GM19193 (cell line): ENCODE data around the gene ATF6B.

Source experiments
- POLR2A ChIP-seq: IDR thresholded peaks from 4 replicates; pipeline ENCODE4 v1.6.1; 2011; ENCODE audit not compliant: insufficient read depth, insufficient read length; ENCODE audit errors: extremely low read depth

ATF6B gene

DNA sequence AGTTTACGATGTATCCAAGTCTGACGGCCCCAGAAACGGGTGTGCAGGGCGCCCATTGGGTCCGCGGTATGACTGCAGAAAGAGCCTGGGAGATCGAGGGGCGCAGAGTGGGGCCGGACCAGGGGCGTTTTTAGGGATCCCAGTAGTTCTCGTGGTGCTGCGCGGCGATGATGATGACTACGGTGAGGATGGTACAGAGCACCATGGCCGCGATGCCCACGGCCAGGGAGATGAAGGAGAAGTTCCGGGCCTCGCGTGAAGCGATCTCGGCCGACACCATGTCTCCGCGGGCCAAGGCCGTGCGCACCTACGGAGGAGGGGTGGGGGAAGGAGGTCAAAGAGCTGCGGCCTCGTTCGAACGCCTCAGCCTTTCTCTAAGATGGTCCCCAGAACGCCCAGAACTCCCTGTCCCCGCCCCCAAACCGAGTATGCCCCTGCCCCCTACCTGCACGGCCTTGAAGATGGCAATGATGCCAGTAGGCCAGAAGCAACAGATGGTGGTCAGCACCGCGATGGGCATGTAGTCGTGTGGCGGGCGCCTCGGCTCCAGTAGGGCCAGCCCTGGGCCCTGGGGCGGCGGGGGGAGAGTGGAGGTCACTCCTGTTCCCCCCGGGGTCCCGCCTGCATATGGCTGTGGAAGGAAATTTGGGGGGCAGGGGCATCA, 21.2 kb upstream of the ATF6B start:
- no peak for TF ChIP-seq POLR2A

DNA sequence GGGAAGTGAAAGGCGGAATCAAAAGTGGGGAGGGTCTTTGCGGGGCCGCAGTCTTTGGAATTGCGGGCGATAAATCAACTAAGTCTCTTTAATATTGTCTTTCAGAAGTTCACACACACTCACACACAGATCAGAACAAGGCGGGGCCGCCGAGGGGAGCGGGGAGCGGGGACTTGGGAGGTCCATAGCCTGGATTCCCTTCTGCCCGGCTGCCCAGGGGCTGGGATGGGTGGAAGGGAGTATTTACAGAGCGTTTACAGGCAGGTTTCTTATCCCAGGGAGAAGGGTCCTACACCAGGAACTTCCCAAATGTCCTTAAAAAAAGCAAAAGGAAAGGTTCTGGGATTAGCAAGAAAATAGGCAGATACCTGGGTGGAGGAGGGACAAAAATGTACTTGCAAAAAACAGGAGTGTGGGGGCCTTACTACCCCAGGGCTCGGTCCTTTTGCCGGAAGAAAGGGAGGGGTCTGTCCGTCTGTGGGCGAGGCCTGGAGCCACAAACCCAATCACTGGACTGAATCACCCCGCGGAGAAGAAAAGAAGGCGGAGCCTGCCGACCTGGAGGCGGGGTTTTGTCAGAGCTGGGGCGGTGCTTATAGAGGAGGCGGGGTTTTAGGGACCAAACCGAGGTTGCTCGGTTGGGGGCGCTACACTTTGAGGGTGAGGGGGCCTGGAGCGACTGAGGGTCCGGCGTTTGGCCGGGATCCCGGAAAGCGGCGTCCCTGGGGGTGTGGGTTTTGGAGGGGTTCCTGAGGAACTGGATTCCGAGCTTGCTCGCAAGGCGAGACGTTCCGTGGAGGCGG, 20.4 kb upstream of the ATF6B start:
- no peak for TF ChIP-seq POLR2A

DNA sequence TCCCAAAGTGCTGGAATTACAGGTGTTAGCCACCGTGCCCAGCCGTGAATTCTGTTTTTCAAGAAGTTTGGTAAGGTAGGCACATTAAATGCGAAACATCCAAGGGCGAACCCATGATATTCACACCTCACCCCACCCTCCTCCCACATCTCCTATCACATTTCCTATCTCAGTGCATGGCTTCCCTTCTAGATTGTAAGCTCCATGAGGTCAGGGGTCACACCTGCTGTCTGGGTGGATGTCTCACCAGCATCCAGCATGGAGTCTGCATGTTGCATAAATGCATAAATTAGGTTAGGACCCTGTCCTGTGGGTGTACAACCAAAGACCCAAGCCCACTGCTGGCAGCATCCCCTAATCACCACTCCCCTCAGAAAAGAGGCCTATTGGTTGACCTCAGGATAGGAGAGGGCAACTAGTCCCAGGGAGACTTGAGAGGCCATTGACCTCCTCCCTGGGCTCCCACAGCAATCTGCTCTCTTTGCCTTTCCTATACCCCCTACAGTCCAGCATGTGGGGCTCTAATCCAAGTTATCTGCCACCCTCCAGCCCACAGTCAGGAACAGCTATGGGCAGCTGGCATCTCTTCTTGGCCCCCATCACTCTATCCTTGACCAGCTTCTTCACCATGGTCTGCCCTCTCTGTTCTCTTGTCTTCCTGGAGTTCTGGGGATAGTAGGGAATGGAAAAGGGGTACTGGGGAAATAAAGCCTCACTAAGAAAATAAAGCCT, 19.5 kb upstream of the ATF6B start:
- TF ChIP-seq POLR2A = no peak

DNA sequence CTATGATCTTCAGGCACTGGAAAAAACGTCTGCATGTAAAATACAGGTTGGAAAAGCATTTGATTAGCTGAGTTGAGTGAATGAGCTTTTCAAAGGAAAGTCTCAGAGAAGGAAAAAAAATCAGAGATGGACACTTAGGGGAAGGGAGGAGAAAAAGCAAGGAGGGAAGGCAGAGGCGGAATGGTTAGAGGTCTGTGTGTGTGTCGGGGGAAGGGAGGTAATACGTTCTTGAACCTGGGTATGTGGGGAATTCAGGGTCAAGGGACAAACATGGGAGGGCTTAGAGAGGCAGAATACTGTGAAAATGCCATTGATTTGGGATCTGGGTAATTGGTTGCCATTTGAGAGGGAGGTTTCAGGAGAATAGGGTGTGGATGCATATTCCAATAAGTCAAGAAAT, 18.6 kb upstream of the ATF6B start:
- TF ChIP-seq POLR2A = no peak

DNA sequence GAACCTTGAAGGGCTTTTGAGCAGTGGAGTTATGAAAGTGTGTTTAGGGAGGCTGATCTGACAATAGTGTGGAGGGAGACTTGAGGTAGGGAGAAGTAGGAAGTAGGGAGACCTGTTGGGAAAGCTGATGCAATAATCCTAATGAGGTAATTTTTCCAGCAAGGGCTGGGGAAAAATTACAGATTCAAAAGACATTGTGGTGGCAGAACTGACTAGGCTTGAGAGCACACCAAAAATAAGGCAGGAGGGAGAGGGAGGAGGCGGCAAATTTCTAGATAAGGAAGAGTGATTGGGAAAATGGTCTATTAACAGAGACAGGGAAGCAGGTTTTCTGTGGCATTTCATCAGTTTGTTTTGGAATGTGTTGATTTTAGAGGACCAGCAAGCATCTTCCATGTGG, 18.2 kb upstream of the ATF6B start:
- TF ChIP-seq POLR2A = no peak

DNA sequence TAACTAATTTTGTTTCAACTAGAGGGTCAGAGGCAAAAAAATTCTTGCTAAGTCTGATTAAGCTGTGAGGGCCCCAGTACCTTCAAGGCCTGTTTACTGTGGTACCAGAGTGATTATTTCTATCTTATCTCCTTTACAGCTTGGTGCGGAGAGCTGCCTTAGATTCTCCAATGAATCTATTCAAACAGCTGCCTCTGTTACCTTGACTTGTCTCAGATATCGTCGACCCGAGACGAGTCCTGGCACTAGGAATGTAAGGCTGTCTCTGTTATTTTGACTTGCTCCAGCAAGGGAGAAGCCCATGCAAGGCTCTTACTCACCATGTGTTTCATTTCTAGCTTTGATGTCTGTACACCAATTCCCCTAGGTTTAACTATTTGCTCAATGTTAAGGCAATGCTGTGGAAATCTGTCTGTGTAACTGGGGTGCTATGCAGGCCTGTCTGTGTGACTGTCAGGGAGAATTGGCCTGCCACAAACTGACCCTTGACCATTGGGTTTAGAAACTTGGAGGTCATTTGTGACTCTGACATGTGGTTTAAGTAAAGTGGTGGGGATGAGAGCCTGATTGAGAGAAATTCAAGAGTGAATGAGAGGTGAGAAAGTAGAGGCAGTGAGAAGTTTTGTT, 12.5 kb upstream of the ATF6B start:
- no peak for TF ChIP-seq POLR2A

DNA sequence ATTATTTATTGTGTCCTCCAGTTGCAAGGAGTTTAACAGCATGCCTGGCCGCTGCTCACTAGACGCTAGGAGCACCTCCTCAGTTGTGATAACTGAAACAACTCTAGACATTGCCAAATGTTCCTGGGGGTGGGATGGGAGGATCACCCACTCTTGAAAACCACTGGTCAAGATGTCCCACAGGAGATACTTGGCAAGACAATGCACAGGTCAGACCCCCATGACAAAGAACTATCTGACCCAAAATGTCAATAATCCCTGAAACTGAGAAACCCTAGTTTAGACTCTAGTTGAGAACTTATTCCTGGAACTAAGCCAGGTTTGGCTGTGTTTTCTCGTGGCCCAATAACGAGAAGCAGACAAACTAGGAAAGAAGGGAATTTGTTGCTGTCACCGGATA, 11.5 kb upstream of the ATF6B start:
- no peak for TF ChIP-seq POLR2A

DNA sequence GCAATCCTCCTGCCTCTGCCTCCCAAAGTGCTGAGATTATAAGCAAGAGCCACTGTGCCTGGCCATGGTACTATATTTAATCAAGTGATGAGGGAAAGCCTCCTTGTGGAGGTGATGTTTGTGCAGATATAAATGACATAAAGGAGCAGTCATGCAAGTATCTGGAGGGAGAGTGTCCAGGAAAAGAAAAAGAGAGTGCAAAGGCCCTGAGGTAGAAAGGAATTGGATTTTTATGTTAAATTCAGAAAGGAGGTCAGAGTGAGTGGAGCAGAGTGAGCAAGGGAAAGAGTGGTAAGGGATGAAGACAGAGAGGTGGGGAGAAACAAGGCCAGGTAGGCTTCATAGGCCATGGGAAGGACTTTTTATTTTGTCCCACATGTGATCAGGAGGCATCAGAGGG, 9.4 kb upstream of the ATF6B start:
- TF ChIP-seq POLR2A = no peak

DNA sequence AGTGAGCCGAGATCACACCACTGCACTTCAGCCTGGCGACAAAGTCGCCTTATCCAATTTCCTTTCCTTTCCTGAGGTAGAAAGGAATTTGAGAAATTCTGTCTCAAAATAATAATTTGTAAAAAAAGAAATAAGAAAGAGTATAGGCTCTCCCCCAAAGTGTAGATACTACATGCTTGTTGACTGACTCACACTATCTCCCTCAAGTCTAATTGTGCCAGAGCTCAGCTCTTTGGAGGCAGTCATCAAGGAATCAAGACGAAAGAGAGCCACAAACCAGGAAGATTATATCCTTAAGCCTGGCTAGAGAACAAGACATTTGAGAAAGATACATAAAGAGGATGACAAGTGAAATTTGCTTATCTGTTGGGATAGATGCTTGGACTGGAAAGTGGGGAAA, 5.7 kb upstream of the ATF6B start:
- TF ChIP-seq POLR2A = no peak

DNA sequence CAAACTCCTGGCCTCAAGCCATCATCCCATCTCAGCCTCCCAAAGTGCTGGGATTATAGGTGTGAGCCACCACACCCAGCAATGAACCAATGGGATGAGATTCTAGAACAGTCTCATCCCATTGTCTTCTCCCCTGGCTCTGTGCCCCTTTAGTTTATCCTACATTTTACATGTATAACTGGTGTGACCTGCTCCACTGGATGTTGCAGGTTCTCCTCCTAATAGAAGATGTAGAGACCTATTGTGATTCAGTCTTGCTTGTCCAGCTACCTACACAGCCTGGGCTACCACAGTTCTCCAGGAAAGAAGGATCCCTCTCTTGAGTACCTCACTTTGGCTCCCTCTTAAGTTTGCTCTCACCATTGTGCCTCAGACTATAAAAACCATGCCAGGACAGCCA, 4.1 kb upstream of the ATF6B start:
- no peak for TF ChIP-seq POLR2A

DNA sequence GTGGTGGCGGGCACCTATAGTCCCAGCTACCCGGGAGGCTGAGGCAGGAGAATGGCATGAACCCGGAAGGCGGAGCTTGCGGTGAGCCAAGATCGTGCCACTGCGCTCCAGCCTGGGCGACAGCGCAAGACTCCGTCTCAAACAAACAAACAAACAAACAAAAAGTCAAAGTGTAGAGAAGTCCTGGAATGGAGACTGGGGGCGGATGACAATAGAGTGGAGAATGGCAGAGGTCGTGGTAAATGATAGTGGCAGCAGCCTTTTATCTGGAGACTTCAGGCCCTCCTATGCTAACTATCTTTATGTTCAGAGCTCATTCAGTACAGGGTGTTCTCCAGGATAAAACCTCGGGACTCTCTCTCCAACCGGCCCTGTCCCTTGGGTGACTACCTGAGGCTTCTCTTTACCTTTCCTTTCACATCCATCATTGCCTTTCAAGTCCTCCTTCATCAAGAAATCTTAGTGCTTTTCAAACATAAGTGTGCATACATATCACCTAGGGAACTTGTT, 3.4 kb upstream of the ATF6B start:
- no peak for TF ChIP-seq POLR2A

DNA sequence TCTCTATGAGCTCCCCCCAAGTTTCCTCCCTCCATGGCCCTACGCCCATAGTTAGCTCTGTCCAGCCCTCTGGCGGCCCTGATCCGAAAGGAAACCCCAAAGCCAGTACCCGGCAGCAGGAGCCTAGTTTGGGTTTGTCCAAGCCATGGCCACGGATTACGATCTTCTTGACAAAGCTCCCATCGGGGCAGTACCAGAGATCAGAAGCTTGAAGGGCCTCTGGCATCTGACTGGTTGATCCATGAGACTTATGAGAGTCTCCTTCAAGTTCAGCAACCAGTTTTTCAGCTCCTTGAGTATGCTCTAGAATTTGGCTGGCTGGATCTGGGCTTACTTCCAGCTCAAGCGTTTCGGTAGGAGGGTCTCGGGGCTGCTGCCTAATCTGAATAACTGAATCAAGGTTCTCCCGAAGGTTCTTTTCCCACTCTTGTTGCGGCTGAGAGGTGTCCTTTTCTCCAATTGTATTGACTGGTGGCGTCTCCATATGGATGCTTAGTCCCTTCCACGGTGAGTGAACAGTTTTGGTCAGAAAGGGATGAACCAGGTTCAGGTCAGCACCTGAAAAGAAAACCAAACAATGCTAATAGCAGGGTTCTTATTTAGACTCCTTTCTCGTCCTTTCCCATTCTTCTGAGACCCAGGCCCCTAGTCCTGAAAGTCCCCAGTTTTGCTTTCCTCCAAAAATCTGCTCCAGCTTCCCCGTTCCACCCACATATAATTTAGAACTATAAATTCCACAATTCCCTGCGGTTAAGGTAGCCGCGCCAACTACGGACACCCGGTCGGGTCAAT, 1.4 kb upstream of the ATF6B start:
- TF ChIP-seq POLR2A = no peak

DNA sequence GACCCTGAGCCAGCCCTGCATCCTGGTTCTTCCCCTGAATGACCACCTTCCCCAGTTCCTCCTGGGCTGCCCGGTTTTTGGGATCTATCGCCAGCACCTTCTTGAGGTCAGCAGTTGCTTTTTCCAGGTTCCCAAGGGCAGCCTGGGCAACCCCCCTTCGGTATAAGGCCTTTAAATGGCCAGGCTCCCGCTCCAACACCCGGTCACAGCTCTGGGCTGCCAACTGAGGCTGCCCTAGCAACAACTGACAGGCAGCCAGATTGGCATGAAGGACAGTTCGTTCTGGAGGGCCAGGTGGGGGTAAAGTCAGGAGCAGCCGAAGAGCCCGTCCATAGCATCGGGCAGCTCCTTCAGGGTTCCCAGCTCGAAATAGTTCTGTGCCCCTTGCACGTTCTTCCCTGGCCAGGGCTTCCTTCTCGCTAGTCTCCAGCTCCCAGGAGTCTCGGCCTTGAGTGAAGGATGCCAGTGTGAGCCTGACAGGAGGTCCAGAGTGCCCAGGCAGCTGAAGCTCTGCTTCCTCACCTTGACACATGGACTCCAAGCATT, 778 bp upstream of the ATF6B start:
- no peak for TF ChIP-seq POLR2A

DNA sequence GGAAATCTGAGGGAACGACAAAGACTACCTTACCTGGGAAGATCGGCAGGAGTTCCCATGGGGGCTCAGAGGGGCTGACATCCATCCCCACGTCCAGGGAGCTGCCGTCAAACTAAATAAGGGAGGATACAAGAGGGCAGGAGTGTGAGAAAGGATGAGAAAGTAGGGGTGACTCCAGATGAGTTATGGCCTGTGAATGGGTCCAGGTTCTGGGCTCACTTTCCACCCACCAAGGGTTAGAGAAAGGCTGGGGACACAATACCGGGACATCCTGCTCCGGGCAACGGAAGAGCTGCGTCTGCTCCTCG, 683 bp downstream of the ATF6B start:
- no peak for TF ChIP-seq POLR2A
